Activated T-cell treated with anti-CD3 and anti-CD28 coated beads for 24 hours (primary cell): ENCODE results near the gene CERT1.

Experiments
- DNase-seq: peaks from one replicate; pipeline ENCODE4 v3.0.0-alpha.2; 2020; ENCODE audit warnings: low read depth

The CERT1 gene

GRCh38 chr5:75471193-75471592 lies 40.2 kb downstream of the CERT1 start:
- no peak for DNase-seq

GRCh38 chr5:75469017-75469416 lies 42.4 kb downstream of the CERT1 start:
- no peak for DNase-seq

- no peak for DNase-seq
These were observed 42.8 kb downstream of the CERT1 start for GRCh38 chr5:75468593-75468992.

- DNase-seq: no peak
These were observed 45.3 kb downstream of the CERT1 start for GRCh38 chr5:75466006-75466716.

DNA sequence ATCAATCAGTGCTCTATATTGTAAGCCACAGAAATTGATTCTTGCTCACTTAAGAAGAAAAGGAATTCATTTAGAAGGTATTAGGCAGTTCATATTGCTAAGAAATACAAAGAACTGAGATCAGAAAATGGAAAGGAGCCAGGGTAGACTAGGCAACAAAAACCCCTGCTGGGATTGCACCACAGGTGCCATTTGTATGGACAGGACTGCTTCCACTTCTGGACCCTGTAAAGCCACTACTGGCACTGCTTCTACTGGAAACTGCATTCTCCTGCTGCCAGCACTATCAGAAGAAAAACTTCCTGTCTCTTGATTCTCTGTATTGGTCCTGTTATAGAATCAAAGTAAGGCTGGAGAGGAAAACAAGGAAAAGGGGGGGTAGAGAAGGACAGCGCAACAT lies 45.9 kb downstream of the CERT1 start:
- no peak for DNase-seq

DNA sequence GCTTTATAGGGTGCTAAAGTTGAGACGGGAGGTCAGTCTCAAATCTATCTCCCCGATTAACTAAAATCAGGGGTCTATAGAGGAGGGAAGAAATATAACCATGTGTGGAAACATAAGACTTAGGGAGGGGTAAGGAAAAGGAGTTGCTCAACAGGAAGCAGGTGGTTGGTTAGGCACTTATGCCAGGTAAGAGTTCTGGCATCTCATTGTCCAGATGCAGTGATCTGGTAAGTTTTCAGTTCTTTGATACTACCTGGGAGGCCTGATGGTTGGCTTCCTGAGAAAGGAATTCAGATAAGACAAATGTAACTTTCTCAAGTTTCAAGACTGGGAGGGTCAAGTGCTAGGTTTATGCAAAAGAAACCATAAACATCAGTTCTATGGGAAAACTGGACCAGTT lies 47.7 kb downstream of the CERT1 start:
- DNase-seq: no peak

DNA sequence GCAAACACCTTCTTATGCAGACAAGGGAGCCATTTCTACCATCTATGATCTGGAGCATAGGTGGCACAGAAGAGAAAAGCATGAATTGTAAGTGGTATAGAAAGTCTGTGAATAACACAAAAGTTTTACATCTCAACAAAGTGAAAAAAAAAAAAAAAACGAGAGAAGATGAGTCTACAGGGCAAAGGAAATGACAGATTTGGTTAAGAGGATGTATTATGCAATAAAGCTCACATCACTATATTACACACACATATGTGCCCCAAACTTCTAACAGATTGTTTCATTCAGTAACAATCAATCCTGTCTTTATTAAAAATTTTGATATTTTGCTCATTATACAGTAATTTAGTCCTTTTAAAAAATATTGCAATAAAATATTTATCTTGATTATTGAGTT lies 49.8 kb downstream of the CERT1 start:
- DNase-seq: no peak

GRCh38 chr5:75460942-75461610 lies 50.4 kb downstream of the CERT1 start:
- DNase-seq: no peak

DNA sequence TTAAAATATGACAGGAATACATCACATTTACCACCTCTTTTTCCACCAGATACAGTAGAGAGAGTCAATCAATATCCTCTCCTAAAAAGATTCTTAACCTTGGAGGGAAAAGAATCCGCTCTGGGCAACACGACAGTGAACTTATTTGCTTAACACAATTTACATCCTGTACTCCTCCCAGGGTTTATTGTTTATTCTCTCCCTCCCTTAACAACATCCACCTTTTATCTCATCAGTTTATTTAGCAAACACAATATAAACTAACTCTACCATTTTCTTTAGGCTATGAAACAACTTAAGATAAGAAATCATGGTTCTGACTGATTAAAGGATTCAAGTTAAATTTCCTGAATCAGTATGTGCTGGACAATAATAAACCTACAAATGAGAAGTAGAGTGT lies 50.9 kb downstream of the CERT1 start:
- no peak for DNase-seq

GRCh38 chr5:75457691-75458090 lies 53.7 kb downstream of the CERT1 start:
- no peak for DNase-seq

- DNase-seq: no peak
These were observed 54.3 kb downstream of the CERT1 start for GRCh38 chr5:75457161-75457560.

GRCh38 chr5:75450069-75450468 lies 61.4 kb downstream of the CERT1 start:
- no peak for DNase-seq

DNA sequence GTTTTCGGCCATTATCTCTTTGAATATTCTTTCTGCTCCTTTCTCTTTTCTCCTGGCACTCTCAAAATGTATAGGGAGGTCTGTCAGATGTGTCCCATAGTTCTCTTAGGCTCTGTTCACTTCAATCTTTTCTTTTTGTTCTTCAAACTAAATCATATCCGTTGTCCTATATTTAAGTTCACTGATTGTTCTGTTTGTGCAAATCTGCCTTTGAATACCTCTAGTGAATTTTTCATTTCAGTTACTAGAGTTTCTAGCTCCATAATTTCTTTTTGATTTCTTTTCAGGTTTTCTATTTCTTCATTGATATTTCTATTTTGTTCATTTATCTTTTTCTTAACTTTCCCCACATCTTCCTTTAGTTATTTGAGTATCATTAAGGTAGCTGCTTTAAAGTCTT lies 65.4 kb downstream of the CERT1 start:
- no peak for DNase-seq

- no peak for DNase-seq
These were observed 69.9 kb downstream of the CERT1 start for GRCh38 chr5:75441560-75441959.

DNA sequence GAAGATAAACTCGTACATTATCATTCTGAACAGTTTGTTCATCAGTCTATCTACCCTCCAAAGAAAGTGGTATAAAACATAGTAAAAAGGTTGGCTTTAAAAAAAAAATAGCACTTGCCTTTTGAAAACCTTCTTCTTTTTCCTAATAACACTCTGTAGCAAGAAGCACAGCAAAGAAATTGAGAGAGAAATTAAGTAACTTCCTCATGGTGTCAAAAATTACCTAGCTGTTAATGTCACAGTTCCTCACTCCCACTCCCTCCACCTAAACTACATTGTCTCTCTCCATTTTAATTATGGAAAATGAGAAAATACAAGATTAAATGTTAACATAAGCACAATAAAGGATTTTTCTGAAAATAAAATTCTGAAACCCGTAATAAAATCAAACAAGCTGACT lies 72.2 kb downstream of the CERT1 start:
- no peak for DNase-seq

- DNase-seq: no peak
These were observed 72.7 kb downstream of the CERT1 start for GRCh38 chr5:75438722-75439121.

- no peak for DNase-seq
These were observed 76.3 kb downstream of the CERT1 start for GRCh38 chr5:75435096-75435495.

GRCh38 chr5:75433814-75434506 lies 77.5 kb downstream of the CERT1 start:
- no peak for DNase-seq

GRCh38 chr5:75414241-75414640 lies 97.2 kb downstream of the CERT1 start:
- DNase-seq: no peak

GRCh38 chr5:75412111-75412990 lies 99.1 kb downstream of the CERT1 start:
- DNase-seq: no peak

DNA sequence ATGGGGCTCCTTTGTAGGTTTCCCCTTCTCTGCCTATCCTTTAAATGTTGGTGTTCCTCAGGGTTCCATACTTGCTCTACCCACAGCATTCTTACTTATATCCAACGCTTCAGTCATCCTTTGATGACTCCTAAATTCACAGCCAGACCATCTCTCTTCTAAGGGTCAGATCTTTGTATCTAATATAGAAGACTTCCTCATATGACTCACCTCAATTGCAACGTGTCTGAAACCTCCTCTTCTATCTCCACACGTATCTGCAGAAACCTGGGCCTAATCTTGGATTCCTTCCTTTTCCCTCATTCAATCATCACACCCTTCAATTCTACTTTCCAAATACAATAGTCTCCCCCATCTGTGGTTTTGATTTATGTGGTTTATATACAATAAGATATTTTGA lies 106.1 kb downstream of the CERT1 start:
- no peak for DNase-seq

GRCh38 chr5:75395277-75395676 lies 116.2 kb downstream of the CERT1 start:
- no peak for DNase-seq
